C4-2B (cell line): Measurements from ENCODE around the gene LRRC4C.

Source experiments
- H3K27ac ChIP-seq: fragments of 450-650 bp; 2 replicates; pipeline ENCODE4 v1.5.1; 2017
- ZFX ChIP-seq: fragments of 450-650 bp; IDR thresholded peaks from 2 replicates; pipeline ENCODE4 v1.6.1; 2017
- TF ChIP-seq, protein P1 (sequence below): fragments of 450-650 bp; conservative IDR thresholded peaks from 2 replicates; pipeline ENCODE4 v1.5.1; 2017; ENCODE audit warnings: mild to moderate bottlenecking

The LRRC4C gene

DNA sequence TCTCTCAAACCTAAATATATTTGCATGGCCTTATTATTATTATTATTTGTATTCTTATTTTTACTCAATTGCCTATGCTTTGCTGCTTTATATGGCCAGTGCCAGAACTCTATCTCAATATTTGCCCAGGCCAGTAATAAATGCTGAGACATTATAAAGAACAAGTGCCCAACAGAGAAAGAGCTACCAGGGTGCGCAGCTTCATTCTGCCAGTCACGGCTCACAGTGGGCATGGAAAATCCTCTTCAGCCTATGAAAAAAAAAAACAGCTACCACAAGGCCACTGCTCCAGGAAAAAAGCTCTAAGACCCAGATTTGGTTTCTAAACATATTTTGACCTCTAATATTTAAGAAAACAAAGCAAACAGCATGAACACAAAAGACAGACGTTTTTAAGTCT lies 1223.6 kb downstream of the LRRC4C start:
- no peak for TF ChIP-seq ZFX
- TF ChIP-seq, protein P1, sequence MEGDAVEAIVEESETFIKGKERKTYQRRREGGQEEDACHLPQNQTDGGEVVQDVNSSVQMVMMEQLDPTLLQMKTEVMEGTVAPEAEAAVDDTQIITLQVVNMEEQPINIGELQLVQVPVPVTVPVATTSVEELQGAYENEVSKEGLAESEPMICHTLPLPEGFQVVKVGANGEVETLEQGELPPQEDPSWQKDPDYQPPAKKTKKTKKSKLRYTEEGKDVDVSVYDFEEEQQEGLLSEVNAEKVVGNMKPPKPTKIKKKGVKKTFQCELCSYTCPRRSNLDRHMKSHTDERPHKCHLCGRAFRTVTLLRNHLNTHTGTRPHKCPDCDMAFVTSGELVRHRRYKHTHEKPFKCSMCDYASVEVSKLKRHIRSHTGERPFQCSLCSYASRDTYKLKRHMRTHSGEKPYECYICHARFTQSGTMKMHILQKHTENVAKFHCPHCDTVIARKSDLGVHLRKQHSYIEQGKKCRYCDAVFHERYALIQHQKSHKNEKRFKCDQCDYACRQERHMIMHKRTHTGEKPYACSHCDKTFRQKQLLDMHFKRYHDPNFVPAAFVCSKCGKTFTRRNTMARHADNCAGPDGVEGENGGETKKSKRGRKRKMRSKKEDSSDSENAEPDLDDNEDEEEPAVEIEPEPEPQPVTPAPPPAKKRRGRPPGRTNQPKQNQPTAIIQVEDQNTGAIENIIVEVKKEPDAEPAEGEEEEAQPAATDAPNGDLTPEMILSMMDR, result no peak
- no peak overlapping the region for H3K27ac ChIP-seq

DNA sequence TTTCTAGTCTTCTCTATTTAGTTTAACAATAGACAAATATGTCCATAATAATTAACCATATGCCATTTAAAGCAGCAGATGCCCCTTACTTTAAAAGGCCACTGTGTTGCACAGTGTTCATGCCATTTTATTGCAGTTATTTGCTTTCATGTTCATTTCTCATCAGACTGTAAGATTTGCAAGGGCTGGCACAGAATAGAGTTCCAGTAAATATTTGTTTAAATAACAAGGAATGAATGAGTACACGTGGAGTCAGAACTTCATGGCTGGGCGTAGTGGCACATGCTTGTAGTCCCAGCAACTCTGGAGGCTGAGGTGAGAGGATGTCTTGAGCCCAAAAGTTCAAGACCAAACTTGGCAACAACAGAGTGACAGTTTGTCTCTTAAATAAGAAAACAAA lies 1228.6 kb downstream of the LRRC4C start:
- TF ChIP-seq, protein P1, result no peak
- TF ChIP-seq ZFX, result no peak
- H3K27ac ChIP-seq, result no peak overlapping the region

DNA sequence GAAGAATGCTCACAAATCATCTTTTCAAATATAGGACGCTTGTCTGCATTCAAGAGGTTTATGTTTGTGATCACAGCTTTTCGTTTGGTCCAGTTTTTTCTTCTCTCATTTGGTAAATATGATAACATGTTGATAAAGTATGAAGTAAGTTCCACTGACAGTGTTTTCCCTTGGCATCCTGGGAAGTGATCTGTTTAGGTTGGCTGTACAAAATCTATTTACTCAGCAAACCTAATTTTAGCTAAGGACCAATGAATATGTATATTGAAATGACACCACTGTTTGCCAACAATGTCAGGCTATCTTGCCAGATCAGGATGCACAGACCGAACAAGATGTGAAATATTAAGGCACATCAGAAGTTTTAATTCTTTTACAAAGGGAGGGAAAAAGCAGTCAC lies 1230.8 kb downstream of the LRRC4C start:
- no peak for TF ChIP-seq ZFX
- TF ChIP-seq, protein P1, result no peak
- H3K27ac ChIP-seq, result no peak overlapping the region

DNA sequence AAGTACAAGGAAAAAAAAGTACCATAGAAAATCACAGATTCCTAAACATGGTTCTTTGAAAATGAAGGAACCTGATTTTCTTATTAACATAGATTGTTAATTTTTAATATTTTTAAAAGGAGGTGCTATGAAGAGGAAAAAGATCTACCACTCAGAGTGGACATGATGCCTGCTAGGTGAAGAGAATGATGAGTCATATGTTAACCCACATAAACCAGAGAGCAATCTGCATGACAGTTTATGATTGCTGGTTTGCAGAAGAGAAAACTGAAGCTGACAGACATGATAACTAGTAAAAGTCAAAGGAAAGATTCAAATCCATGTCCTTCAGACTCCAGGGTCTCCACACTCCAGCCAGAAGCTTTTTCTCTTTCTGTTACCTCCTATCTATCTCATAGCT lies 1231.7 kb downstream of the LRRC4C start:
- H3K27ac ChIP-seq, result no peak overlapping the region
- TF ChIP-seq, protein P1, result no peak
- no peak for TF ChIP-seq ZFX

DNA sequence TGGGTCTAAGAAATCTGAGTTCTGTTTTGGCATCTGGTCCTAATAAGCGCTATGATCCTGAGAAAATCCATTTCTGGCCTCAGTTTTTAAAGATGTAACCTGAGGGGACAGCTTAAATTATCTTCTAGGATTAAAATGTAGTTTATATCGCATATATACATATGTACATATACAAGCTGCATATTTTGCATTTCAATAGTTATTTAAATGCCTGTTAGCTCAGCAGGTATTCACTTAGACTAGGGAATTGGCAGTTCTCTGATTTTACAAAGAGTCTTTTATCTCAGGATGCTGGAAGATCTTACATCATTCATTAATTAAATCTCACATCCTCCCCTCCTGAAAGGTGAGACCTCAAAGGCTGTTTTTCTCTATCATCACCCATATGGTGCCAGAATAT lies 1232.8 kb downstream of the LRRC4C start:
- TF ChIP-seq ZFX, result no peak
- TF ChIP-seq, protein P1, result no peak
- H3K27ac ChIP-seq, result no peak overlapping the region

DNA sequence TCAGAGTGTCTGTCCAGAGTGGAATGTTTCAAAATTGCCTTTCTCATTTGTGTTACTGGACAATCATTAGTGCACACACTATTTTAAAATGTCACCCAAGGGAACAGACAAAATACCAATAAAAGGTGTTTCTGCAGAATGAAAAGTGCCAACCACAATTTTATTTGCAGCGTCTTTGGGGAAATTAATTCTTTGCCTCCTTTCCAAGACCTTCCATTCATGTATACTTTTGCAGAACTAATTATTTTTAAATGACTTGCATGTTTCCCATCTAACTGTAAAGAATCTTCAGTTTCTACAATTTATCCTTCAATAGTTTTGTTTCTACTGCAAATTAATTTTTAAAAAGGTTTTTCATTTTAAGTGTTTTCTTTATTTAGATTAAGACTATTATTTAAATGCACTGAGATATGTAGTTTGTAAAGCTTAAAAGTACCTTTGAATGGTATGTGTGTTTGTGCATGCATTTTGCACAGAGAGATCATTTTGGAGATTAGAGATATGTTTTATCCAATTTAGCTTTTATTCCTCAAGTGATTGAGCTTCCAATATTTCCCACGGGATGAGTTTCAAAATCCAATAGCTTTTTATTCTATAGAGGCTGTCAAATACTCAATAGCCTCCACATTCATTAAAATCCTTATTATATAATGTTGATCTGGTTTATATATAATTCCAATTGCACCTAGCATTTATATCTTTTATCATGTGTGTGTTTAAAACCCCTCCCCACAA lies 1235.7 kb downstream of the LRRC4C start:
- TF ChIP-seq, protein P1, result no peak
- no peak for TF ChIP-seq ZFX
- H3K27ac ChIP-seq, result no peak overlapping the region

DNA sequence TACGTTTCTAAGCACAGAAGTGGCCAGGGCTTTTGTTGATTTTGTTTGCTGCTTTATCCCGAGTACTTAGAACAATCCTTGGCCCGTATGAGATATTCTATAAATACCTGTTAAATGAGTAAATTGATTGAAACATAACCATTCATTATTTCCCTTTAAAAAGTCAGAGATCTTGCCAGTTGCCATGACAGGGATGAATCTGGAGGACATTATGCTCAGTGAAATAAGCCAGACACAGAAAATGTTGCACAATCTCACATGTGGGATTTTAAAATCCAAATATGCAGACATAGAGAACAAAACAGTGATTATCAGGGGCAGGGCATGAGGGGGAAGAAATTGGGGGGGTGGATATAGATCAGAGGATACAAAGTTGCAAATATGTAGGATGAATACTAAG lies 1240.1 kb downstream of the LRRC4C start:
- no peak overlapping the region for H3K27ac ChIP-seq
- TF ChIP-seq, protein P1, result no peak
